Activated T-cell treated with anti-CD3 and anti-CD28 coated beads for 4 hours (primary cell): ENCODE results near the gene EIF1B.

ENCODE experiments used
- DNase-seq: peaks from one replicate; pipeline ENCODE4 v3.0.0-alpha.2; 2020

EIF1B gene

GRCh38 chr3:40355410-40355809 is 45.9 kb downstream of the EIF1B start:
- no peak for DNase-seq

GRCh38 chr3:40358454-40358853 is 48.9 kb downstream of the EIF1B start:
- no peak for DNase-seq
